PC-3 (cell line): ENCODE results near the gene ARHGAP8. TPM values are rescaled to one million over a fixed set of nuclear protein-coding genes. Genes with fewer than 3 reads are reported as not detected.

Experiments used
- ATAC-seq: fragments of 200-7000 bp; cut with Tn5 transposase; 2 replicates; pipeline ENCODE4 v1.9.1; 2020; ENCODE audit warnings: mild to moderate bottlenecking, moderate library complexity
- BruUV-seq: library from RNA; stranded (reverse); fragments of 400-500 nt; replicated peaks from 2 replicates; lab custom pipeline; 2021; lab: Mats Ljungman, UMichigan
- CTCF ChIA-PET: fragments of 300-600 bp; sonication (Branson Sonifier 250); formaldehyde crosslinking; loops from one replicate; lab custom pipeline; 2022; ENCODE audit warnings: antibody characterized with exemption; lab: Charles Lee
- POLR2A ChIA-PET: fragments of 300-600 bp; sonication (Branson Sonifier 250); formaldehyde crosslinking; loops from one replicate; lab custom pipeline; 2022; ENCODE audit warnings: antibody characterized with exemption; ENCODE audit not compliant: unreplicated experiment; lab: Charles Lee
- DNase-seq: peaks from one replicate; pipeline ENCODE4 v3.0.0-alpha.2; 2015
- H2AFZ ChIP-seq: fragments of 300-600 bp; sonication (generic); 2 replicates; pipeline ENCODE4 v1.6.0; 2016; ENCODE audit warnings: antibody characterized with exemption, low read length
- H3F3A ChIP-seq: fragments of 300-600 bp; sonication (generic); one replicate; pipeline ENCODE4 v1.6.0; 2017; ENCODE audit warnings: antibody characterized with exemption, low read length, control low read depth, mild to moderate bottlenecking; ENCODE audit not compliant: unreplicated experiment
- H3K27ac ChIP-seq: fragments of 300-600 bp; sonication (generic); 2 replicates; pipeline ENCODE4 v1.5.1; 2016; ENCODE audit warnings: mild to moderate bottlenecking, low read length
- H3K27me3 ChIP-seq: fragments of 300-600 bp; sonication (generic); 2 replicates; pipeline ENCODE4 v1.6.1; 2016; ENCODE audit warnings: low read length, mixed read lengths
- H3K36me3 ChIP-seq: fragments of 300-600 bp; sonication (generic); 2 replicates; pipeline ENCODE4 v1.6.1; 2016; ENCODE audit warnings: low read depth, mixed run types, low read length, mixed read lengths
- H3K4me1 ChIP-seq: fragments of 300-600 bp; sonication (generic); 2 replicates; pipeline ENCODE4 v1.5.1; 2016; ENCODE audit warnings: low read length; ENCODE audit not compliant: insufficient read depth
- H3K4me2 ChIP-seq: fragments of 300-600 bp; sonication (generic); 2 replicates; pipeline ENCODE4 v1.6.0; 2016; ENCODE audit warnings: low read length
- H3K4me3 ChIP-seq: fragments of 300-600 bp; sonication (generic); 2 replicates; pipeline ENCODE4 v1.5.1; 2016; ENCODE audit warnings: mild to moderate bottlenecking, low read length, mixed read lengths
- H3K79me2 ChIP-seq: fragments of 300-600 bp; sonication (generic); 2 replicates; pipeline ENCODE4 v1.6.1; 2017; ENCODE audit warnings: low read length, mixed read lengths
- H3K9ac ChIP-seq: fragments of 300-600 bp; sonication (generic); 2 replicates; pipeline ENCODE4 v1.6.0; 2016; ENCODE audit warnings: mild to moderate bottlenecking, low read length
- H3K9me2 ChIP-seq: fragments of 300-600 bp; sonication (generic); replicated peaks from 2 replicates; pipeline ENCODE4 v1.6.1; 2016; ENCODE audit warnings: mixed run types, low read length, mixed read lengths
- H3K9me3 ChIP-seq: fragments of 300-600 bp; sonication (generic); 2 replicates; pipeline ENCODE4 v1.6.1; 2016; ENCODE audit warnings: low read length, mixed read lengths
- H4K20me1 ChIP-seq: fragments of 300-600 bp; sonication (generic); 2 replicates; pipeline ENCODE4 v1.6.1; 2016; ENCODE audit warnings: low read length, mixed read lengths
- EZH2 ChIP-seq: fragments of 300-600 bp; sonication (generic); IDR thresholded peaks from one replicate; pipeline ENCODE4 v1.6.1; 2017; ENCODE audit warnings: antibody characterized with exemption, mild to moderate bottlenecking, low read length; ENCODE audit not compliant: unreplicated experiment
- EZH2phosphoT487 ChIP-seq: fragments of 300-600 bp; sonication (generic); IDR thresholded peaks from 2 replicates; pipeline ENCODE4 v1.6.1; 2018; ENCODE audit warnings: mild to moderate bottlenecking, antibody characterized with exemption, low read length, borderline replicate concordance
- intact Hi-C: fragments of 100-400 bp; cut with micrococcal nuclease; formaldehyde crosslinking; loops from 2 replicates; pipeline ENCODE4 v1.9.0; 2023
- total RNA-seq: library from RNA; depleted of rRNA; stranded (reverse); fragments of >200 nt; gene quantifications from 2 replicates; pipeline ENCODE4 v1.2.3, GENCODE V29; 2014
- TF ChIP-seq, protein P1 (sequence below): fragments of 300-600 bp; sonication (generic); conservative IDR thresholded peaks from 2 replicates; pipeline ENCODE4 v1.5.1; 2017; ENCODE audit warnings: antibody characterized with exemption, low read depth, mild to moderate bottlenecking, low read length

Gene ARHGAP8
- total RNA-seq, 1 experiment from 2014 or later = 30.9 TPM

- no peak overlapping the region for H3K4me2 ChIP-seq
- H3K36me3 ChIP-seq = no peaks in the 10 kb centered on the region
- no TSS peak for BruUV-seq
- no peaks in the 10 kb centered on the region for H3K9me2 ChIP-seq
- ChIA-PET CTCF (no interaction called here), POLR2A (no interaction called here)
- TF ChIP-seq EZH2phosphoT487 = no peak
- TF ChIP-seq, protein P1, sequence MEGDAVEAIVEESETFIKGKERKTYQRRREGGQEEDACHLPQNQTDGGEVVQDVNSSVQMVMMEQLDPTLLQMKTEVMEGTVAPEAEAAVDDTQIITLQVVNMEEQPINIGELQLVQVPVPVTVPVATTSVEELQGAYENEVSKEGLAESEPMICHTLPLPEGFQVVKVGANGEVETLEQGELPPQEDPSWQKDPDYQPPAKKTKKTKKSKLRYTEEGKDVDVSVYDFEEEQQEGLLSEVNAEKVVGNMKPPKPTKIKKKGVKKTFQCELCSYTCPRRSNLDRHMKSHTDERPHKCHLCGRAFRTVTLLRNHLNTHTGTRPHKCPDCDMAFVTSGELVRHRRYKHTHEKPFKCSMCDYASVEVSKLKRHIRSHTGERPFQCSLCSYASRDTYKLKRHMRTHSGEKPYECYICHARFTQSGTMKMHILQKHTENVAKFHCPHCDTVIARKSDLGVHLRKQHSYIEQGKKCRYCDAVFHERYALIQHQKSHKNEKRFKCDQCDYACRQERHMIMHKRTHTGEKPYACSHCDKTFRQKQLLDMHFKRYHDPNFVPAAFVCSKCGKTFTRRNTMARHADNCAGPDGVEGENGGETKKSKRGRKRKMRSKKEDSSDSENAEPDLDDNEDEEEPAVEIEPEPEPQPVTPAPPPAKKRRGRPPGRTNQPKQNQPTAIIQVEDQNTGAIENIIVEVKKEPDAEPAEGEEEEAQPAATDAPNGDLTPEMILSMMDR = no peak
- TF ChIP-seq EZH2 = no peak
- no peak overlapping the region for H3K4me3 ChIP-seq
- no peaks in the 10 kb centered on the region for H3F3A ChIP-seq
- 0 out of 2 replicates have a peak, but pooled peaks cover 9% of the 10 kb centered on the region for H3K27me3 ChIP-seq
- no peaks in the 10 kb centered on the region for H4K20me1 ChIP-seq
- peaks cover 9% of the 10 kb centered on the region; the same call in 1 of the 2 replicates for H3K4me1 ChIP-seq
- H2AFZ ChIP-seq = no peak overlapping the region
- no peak overlapping the region for H3K9ac ChIP-seq
- DNase-seq (no peak), ATAC-seq (no peak)
- H3K9me3 ChIP-seq = no peaks in the 10 kb centered on the region
- no peaks in the 10 kb centered on the region for H3K79me2 ChIP-seq
- intact Hi-C loops = no loop called here
- H3K27ac ChIP-seq = no peak overlapping the region
Observed at GRCh38 chr22:44734278-44734677, 18.1 kb upstream of the ARHGAP8 start.

- no peak for ATAC-seq
- no peak overlapping the region for H3K4me3 ChIP-seq
Observed at GRCh38 chr22:44734801-44735517, 17.4 kb upstream of the ARHGAP8 start.

More at GRCh38 chr22:44734801-44735517, 17.4 kb upstream of the ARHGAP8 start:
- no peaks in the 10 kb centered on the region for H3K9me2 ChIP-seq
- no peak for DNase-seq
- no TSS peak for BruUV-seq
- H3K36me3 ChIP-seq = no peaks in the 10 kb centered on the region
- no peaks in the 10 kb centered on the region for H3K79me2 ChIP-seq
- H3K9ac ChIP-seq = no peak overlapping the region
- H3K4me1 ChIP-seq = peaks cover 15% of the 10 kb centered on the region; the same call in 1 of the 2 replicates
- ChIA-PET CTCF (no interaction called here), POLR2A (no interaction called here)
- intact Hi-C loops = no loop called here
- no peak overlapping the region for H2AFZ ChIP-seq
- no peak overlapping the region for H3K27ac ChIP-seq
- H3K9me3 ChIP-seq = no peaks in the 10 kb centered on the region
- H3K27me3 ChIP-seq = 0 out of 2 replicates have a peak, but pooled peaks cover 9% of the 10 kb centered on the region
- H3F3A ChIP-seq = no peaks in the 10 kb centered on the region
- no peaks in the 10 kb centered on the region for H4K20me1 ChIP-seq
- no peak for TF ChIP-seq EZH2phosphoT487
- TF ChIP-seq, protein P1 = no peak
- no peak for TF ChIP-seq EZH2
- no peak overlapping the region for H3K4me2 ChIP-seq
